Measurements from ENCODE around the gene MAP1S. TPM values are rescaled to one million over a fixed set of nuclear protein-coding genes. Genes with fewer than 3 reads are reported as not detected.

MAP1S gene
- total and polyA plus RNA-seq, 2 of the 13 experiments (the other 11 are each of a cell fraction or from before 2014, with no cell fraction given) = 3.8 to 7.3 TPM

DNA sequence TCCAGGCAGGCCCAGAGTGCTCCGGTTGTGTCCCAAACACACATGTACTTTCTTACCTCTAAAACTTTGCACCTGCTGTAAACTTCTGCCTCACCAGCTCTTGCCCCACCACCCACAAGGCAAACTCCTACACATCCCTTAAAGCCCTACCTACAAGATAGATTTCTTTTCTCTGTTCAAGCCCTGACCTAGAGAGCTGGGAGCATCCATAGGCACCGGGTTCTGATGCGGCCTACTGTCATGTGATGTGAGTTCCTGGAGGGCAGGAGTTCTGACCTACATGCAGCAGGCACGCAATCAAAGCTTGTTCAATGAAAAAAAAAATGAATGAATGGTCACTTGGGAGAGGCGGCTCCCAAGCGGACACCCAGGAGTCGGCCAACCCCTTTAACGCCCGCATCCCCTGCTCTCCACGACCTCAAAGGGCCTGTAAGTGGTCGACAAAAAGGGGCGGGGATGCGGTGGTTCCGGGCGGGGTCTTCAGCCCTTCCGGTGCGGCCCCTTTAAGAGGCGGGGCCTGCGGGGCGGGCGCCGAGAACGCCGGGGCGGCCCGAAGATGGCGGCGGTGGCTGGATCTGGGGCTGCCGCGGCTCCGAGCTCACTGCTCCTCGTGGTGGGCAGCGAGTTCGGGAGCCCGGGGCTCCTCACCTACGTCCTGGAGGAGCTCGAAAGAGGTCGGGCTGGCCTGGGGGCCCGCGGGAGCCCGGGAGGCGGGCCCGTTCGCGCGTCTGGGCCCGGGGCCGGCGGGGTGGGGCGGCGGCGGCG, at the start of gene MAP1S (continued):
- TF ChIP-seq, protein P1, sequence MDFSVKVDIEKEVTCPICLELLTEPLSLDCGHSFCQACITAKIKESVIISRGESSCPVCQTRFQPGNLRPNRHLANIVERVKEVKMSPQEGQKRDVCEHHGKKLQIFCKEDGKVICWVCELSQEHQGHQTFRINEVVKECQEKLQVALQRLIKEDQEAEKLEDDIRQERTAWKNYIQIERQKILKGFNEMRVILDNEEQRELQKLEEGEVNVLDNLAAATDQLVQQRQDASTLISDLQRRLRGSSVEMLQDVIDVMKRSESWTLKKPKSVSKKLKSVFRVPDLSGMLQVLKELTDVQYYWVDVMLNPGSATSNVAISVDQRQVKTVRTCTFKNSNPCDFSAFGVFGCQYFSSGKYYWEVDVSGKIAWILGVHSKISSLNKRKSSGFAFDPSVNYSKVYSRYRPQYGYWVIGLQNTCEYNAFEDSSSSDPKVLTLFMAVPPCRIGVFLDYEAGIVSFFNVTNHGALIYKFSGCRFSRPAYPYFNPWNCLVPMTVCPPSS (IDR thresholded peaks at IDR 0.05) = no peak
- TF ChIP-seq, protein P2, sequence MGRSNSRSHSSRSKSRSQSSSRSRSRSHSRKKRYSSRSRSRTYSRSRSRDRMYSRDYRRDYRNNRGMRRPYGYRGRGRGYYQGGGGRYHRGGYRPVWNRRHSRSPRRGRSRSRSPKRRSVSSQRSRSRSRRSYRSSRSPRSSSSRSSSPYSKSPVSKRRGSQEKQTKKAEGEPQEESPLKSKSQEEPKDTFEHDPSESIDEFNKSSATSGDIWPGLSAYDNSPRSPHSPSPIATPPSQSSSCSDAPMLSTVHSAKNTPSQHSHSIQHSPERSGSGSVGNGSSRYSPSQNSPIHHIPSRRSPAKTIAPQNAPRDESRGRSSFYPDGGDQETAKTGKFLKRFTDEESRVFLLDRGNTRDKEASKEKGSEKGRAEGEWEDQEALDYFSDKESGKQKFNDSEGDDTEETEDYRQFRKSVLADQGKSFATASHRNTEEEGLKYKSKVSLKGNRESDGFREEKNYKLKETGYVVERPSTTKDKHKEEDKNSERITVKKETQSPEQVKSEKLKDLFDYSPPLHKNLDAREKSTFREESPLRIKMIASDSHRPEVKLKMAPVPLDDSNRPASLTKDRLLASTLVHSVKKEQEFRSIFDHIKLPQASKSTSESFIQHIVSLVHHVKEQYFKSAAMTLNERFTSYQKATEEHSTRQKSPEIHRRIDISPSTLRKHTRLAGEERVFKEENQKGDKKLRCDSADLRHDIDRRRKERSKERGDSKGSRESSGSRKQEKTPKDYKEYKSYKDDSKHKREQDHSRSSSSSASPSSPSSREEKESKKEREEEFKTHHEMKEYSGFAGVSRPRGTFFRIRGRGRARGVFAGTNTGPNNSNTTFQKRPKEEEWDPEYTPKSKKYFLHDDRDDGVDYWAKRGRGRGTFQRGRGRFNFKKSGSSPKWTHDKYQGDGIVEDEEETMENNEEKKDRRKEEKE (IDR thresholded peaks at IDR 0.05) = no peak
- TF ChIP-seq, protein P3, sequence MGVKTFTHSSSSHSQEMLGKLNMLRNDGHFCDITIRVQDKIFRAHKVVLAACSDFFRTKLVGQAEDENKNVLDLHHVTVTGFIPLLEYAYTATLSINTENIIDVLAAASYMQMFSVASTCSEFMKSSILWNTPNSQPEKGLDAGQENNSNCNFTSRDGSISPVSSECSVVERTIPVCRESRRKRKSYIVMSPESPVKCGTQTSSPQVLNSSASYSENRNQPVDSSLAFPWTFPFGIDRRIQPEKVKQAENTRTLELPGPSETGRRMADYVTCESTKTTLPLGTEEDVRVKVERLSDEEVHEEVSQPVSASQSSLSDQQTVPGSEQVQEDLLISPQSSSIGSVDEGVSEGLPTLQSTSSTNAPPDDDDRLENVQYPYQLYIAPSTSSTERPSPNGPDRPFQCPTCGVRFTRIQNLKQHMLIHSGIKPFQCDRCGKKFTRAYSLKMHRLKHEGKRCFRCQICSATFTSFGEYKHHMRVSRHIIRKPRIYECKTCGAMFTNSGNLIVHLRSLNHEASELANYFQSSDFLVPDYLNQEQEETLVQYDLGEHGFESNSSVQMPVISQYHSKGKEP (CRISPR knock-in tag; IDR thresholded peaks at IDR 0.05) = no peak
- TF ChIP-seq, protein P4, sequence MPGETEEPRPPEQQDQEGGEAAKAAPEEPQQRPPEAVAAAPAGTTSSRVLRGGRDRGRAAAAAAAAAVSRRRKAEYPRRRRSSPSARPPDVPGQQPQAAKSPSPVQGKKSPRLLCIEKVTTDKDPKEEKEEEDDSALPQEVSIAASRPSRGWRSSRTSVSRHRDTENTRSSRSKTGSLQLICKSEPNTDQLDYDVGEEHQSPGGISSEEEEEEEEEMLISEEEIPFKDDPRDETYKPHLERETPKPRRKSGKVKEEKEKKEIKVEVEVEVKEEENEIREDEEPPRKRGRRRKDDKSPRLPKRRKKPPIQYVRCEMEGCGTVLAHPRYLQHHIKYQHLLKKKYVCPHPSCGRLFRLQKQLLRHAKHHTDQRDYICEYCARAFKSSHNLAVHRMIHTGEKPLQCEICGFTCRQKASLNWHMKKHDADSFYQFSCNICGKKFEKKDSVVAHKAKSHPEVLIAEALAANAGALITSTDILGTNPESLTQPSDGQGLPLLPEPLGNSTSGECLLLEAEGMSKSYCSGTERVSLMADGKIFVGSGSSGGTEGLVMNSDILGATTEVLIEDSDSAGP (CRISPR knock-in tag; IDR thresholded peaks at IDR 0.05; ENCODE audit: borderline replicate concordance) = peak; percentile 99
- TF ChIP-seq, protein P5, sequence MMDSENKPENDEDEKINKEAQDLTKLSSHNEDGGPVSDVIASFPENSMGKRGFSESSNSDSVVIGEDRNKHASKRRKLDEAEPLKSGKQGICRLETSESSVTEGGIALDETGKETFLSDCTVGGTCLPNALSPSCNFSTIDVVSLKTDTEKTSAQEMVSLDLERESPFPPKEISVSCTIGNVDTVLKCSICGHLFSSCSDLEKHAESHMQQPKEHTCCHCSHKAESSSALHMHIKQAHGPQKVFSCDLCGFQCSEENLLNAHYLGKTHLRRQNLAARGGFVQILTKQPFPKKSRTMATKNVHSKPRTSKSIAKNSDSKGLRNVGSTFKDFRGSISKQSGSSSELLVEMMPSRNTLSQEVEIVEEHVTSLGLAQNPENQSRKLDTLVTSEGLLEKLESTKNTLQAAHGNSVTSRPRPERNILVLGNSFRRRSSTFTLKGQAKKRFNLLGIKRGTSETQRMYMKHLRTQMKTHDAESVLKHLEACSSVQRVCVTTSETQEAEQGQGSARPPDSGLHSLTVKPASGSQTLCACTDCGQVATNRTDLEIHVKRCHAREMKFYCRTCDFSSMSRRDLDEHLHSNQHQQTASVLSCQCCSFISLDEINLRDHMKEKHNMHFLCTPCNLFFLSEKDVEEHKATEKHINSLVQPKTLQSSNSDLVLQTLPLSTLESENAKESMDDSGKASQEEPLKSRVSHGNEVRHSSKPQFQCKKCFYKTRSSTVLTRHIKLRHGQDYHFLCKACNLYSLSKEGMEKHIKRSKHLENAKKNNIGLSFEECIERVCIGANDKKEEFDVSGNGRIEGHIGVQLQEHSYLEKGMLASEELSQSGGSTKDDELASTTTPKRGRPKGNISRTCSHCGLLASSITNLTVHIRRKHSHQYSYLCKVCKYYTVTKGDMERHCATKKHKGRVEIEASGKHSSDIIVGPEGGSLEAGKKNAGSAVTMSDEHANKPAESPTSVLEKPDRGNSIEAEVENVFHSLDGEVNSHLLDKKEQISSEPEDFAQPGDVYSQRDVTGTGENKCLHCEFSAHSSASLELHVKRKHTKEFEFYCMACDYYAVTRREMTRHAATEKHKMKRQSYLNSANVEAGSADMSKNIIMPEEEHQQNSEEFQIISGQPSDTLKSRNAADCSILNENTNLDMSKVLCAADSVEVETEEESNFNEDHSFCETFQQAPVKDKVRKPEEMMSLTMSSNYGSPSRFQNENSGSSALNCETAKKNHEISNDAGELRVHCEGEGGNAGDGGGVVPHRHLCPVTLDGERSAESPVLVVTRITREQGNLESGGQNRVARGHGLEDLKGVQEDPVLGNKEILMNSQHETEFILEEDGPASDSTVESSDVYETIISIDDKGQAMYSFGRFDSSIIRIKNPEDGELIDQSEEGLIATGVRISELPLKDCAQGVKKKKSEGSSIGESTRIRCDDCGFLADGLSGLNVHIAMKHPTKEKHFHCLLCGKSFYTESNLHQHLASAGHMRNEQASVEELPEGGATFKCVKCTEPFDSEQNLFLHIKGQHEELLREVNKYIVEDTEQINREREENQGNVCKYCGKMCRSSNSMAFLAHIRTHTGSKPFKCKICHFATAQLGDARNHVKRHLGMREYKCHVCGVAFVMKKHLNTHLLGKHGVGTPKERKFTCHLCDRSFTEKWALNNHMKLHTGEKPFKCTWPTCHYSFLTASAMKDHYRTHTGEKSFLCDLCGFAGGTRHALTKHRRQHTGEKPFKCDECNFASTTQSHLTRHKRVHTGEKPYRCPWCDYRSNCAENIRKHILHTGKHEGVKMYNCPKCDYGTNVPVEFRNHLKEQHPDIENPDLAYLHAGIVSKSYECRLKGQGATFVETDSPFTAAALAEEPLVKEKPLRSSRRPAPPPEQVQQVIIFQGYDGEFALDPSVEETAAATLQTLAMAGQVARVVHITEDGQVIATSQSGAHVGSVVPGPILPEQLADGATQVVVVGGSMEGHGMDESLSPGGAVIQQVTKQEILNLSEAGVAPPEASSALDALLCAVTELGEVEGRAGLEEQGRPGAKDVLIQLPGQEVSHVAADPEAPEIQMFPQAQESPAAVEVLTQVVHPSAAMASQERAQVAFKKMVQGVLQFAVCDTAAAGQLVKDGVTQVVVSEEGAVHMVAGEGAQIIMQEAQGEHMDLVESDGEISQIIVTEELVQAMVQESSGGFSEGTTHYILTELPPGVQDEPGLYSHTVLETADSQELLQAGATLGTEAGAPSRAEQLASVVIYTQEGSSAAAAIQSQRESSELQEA (CRISPR knock-in tag; IDR thresholded peaks at IDR 0.05; ENCODE audit: not compliant biosample characterization) = no peak
- TF ChIP-seq TBX2 (CRISPR knock-in tag; IDR thresholded peaks at IDR 0.05; ENCODE audit: borderline replicate concordance) (peak; percentile 56; the same call in 1 of the 2 replicates), ZSCAN25 (CRISPR knock-in tag; IDR thresholded peaks at IDR 0.05) (no peak), GABPB1 (CRISPR knock-in tag; IDR thresholded peaks at IDR 0.05) (peak; percentile 91)
- TF ChIP-seq, protein P6, sequence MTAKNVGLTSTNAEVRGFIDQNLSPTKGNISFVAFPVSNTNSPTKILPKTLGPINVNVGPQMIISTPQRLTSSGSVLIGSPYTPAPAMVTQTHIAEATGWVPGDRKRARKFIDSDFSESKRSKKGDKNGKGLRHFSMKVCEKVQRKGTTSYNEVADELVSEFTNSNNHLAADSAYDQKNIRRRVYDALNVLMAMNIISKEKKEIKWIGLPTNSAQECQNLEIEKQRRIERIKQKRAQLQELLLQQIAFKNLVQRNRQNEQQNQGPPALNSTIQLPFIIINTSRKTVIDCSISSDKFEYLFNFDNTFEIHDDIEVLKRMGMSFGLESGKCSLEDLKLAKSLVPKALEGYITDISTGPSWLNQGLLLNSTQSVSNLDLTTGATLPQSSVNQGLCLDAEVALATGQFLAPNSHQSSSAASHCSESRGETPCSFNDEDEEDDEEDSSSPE (CRISPR knock-in tag; IDR thresholded peaks at IDR 0.05) = peak; percentile 53
